Muscle of back (tissue), 11 donors: ENCODE results near the gene ALPP. TPM values are rescaled to one million over a fixed set of nuclear protein-coding genes. Genes with fewer than 3 reads are reported as not detected.
"Not testable (repeated sequence)": the region's sequence is repeated elsewhere in the genome, so short reads cannot be mapped to it uniquely, and the experiment has no call there.

Source experiments
- DNase-seq, 3 donors: peaks; one replicate each; pipeline versions ENCODE4 v3.0.0 to v3.0.0-alpha.2; 2013
- polyA plus RNA-seq, 10 donors: library from polyadenylated mRNA; unstranded; fragments of 120-200 nt; gene quantifications; one replicate each; pipeline ENCODE4 v1.2.1, GENCODE V29; 2013; ENCODE audit not compliant: insufficient read length in 10 of 10

The ALPP gene
- polyA plus RNA-seq, 10 donors: 0.07 to 0.35 (median 0.28) TPM; not detected in 5

GRCh38 chr2:232363064-232363783 lies 15.3 kb upstream of the ALPP start:
- not testable (repeated sequence) for DNase-seq

- DNase-seq: no peak
Measured at GRCh38 chr2:232363784-232364615, 14.6 kb upstream of the ALPP start.

DNA sequence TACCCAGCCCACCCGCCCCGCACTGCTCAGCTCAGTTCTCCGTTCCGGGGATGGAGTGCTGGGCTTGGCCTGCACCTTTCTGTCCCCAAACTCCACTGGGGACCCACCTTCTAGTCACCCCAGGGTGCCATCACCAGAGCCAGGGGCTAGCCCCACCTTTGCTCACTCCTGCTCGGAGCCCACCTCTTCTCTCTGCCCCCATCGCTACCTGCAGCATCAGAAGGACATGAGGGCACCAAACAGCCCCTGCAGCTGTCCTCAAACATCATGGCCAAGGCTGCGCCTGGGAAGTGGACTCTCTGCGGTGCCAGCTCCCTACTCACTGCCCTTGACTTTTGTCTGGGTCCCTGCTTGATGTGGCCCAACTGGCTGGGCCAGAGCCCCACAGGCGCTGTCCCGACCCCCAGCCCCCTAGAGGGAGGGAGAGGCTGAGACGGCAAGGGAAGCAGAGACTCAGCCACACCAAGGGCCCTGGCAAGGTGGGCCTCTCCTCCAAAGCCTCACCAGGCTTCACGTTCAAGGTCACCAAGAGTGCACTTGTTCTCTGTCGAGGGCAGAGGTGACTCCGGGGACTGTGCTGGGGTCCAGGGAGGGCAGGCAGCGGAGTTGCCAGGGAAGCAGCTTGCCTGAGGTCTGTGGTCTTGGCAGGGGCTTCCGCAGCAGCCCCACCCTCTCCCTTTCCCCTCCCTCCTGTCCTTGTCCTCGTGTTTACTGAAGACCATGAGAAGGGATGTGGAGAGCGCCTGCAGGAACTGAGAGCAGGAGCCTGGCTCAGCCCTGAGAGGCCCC lies 13.6 kb upstream of the ALPP start:
- DNase-seq: not testable (repeated sequence)

- no peak for DNase-seq
Measured at GRCh38 chr2:232365621-232366321, 12.8 kb upstream of the ALPP start.

DNA sequence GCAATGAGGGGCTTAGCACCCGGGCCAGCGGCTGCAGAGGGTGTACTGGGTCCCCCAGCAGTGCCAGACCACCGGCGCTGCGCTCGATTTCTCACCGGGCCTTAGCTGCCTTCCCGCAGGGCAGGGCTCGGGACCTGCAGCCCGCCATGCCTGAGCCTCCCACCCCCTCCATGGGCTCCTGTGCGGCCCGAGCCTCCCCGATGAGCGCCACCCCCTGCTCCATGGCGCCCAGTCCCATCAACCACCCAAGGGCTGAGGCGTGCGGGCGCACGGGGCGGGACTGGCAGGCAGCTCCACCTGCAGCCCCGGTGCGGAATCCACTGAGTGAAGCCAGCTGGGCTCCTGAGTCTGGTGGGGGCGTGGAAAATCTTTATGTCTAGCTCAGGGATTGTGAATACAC lies 12.1 kb upstream of the ALPP start:
- not testable (repeated sequence) for DNase-seq

- DNase-seq: no peak
Measured at GRCh38 chr2:232367016-232367415, 11.5 kb upstream of the ALPP start.

DNA sequence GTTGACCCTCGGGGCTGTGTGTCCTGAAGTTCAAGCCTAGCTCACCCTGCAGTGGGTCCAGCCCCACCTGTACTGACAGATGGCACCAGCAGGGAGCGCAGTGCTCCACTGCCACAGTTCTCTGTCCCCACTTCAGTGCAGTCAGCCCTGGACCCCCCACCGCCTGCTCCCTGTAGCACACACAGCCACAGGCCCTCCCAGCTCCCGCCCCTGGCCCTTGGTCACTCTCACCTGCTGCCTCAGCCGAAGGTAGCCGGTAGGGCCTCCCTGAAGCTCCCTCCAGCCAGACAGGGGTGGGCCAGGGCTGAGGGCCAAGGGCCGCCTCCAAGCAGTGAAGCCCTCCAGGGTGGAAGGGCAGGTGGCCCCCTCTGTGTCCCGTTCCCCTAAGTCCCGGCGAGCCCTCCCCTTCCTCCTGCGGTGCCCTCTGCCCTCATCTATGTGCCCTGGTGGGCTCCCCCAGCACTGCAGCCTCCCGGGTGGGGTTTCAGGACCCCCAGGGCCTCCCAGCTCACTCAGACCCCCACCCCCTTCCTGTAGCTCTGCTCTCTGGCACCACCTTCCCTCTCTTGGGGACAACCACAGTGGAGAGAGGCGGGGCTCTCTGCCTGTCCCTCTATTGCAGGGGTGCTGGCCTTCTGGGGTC lies 10.8 kb upstream of the ALPP start:
- DNase-seq: no peak

DNA sequence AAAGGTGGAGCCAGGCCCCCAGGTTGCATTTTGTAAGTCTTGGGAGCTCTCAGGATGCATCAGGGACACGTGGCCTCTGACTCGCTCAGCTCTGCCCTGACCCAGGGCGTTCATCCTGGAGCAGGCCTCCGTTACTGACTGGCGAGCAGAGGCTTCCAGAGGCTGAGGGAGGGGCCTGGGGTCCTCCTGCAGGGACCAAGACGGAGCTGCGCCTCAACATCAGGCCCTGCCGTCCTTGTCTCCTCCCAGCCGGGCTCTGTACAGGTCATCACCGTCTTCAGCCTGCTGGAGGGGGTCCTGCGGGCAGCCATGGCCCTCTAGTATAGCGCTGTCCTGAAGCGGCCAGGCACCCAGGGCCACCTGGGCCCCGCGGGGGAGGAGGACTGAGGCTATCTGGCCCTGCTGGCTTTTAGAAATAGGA lies 10.2 kb upstream of the ALPP start:
- DNase-seq: no peak

DNA sequence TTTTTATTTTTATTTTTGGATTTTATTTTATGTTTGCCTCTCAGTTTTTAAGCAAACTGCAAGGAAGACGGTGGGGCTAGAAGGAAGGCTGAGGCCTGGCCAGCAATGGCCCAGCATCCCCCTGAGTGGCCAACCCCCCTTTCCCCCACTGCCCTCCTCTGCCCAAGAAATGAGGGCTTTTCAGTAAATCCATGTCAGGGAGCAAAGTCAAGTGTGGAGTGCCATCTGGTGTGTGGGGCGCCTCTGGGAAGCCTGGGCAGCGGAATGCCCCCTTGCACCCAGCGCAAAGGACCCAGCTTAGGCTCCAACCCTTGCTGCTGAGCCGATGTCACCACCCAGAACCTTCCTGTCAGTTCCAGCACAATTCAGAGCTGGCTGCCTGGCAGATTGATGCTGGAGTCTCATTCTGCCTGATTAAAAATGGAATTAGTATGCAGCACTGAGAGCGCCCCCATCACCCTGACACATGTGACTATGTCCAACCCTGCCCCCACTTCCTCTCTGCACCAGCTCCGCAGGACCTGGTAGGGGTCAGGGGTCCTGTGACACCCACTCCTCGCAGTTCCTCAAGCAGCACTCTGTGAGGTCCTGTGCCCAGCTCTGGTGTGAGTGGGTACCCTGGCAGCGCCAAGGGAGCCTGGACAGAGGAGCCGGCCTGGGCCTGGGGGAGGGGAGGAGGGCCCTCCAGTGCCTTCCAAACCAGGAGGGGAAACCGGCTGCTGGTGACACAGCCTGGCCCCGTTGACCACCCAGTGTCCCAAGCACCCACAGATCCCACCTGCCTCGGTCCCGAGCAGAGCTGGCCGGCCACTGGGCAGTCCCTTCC lies 9.2 kb upstream of the ALPP start:
- DNase-seq: no peak

DNA sequence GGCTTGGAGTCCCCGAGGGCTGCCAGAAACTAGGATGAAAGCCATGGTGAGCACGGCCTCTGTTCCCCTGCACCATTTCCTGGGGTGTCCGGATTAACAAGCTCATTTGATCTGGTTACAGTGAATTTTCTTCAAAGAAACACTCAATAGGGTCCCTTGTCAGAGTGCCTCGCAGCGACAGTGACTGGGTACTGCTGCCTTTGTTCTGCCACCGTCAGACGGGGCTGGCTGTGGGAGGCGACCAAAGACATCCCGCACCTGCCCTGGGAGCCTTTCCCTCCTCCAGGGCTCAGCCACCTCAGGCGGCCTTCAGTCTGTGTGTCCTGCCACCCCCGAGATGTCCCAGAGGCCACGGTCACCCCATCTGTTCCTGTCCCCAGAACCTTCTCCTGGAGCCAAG lies 8.5 kb upstream of the ALPP start:
- not testable (repeated sequence) for DNase-seq

DNA sequence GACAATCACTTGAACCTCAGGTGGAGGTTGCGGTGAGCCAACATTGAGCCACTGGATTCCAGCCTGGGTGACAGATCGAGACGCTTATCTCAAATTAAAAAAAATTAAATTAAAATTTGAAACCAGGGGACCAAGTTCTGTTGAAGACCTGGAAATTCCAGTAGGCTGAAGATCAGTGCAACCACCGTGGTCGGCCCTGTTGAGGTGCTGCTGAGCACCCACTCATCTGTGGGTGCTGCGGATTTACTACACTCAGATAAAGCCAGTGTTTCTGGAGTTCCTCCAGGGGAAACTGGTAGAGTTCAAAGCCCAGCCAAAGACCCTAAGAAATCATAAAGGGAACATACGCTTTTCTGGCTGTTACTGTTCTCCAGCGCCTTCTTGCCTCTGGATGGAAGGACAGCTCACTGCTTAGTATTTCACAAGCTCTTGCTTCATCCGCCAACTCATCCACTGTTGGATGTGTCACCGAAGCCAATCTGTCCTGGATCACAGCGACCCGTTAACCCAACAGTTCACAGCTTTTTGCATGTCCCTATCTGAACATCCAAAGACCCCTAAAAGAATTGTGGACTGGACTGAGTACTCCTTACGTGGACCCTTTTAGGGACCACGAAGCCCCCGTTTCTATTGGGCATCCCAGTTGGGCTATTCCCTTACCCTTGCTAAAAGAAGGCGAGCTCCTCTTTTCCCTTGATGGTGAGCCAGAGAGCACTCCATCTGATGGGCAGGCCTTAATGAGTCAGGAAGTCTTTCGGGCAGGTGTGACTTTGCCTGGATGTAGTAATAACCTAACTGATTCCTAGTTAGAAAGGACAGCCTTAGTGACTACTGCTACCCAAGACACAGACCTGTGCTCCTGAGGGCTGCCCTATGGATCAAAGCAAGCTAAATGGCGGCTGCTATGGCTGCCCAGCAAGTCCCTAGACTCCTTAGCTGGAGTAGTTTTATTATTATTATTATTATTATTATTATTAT lies 6.0 kb upstream of the ALPP start:
- no peak for DNase-seq

DNA sequence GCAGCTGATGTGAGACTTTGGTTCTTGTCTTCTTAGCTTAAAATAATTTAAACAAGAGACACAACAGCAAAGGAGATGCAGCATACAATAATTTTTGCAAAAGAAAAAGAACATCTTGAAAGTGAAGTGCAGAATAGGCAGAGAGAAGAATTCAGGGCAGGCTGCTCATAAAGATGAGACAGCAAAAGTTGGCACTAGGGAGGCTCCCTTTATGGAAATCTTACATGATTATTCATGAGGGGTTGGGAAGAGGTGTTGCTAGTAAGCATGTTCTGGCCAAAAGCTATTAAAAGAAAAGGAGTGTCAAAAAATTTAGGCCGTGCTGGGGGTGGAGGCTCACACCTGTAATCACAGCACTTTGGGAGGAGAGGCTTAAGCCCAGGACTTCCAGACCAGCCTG lies 4.2 kb upstream of the ALPP start:
- DNase-seq: no peak

DNA sequence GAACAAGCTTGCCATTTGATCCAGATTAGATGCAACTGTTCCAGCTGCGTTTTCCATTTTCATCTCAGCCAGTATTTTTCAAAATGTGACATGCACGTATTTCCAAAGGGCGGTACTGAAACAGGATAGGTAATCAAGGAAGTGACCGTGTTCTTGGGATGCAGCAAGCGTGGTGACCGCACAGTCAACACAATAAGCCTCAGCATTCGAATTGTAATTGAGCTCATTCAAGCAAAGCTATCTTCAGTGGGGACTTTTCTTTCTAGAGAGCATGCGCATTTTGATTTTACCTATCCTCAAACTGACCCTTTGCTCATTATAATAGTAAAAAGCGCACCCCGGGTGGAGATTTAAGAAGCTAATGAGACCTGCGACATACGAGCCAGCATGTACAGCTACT lies 3.4 kb upstream of the ALPP start:
- no peak for DNase-seq

GRCh38 chr2:232376260-232376659 lies 2.3 kb upstream of the ALPP start:
- DNase-seq: no peak

DNA sequence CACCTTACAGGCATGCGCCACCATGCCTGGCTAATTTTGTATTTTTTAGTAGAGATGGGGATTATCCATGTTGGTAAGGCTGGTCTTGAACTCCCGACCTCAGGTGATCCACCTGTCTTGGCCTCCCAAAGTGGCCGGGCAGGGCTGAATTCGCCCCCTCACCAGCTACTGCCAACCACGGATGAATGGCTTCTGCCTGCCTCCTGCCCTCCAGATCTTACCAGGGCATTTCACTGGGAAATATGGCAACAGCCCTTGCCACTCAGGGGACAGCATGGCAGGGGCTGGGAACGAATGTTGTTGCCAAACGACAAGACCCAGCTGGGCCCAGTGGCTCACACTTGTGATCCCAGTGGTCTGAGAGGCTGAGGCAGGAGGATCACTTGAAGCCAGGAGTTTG lies 1.8 kb upstream of the ALPP start:
- no peak for DNase-seq

GRCh38 chr2:232377319-232377718 lies 1.2 kb upstream of the ALPP start:
- DNase-seq: no peak

DNA sequence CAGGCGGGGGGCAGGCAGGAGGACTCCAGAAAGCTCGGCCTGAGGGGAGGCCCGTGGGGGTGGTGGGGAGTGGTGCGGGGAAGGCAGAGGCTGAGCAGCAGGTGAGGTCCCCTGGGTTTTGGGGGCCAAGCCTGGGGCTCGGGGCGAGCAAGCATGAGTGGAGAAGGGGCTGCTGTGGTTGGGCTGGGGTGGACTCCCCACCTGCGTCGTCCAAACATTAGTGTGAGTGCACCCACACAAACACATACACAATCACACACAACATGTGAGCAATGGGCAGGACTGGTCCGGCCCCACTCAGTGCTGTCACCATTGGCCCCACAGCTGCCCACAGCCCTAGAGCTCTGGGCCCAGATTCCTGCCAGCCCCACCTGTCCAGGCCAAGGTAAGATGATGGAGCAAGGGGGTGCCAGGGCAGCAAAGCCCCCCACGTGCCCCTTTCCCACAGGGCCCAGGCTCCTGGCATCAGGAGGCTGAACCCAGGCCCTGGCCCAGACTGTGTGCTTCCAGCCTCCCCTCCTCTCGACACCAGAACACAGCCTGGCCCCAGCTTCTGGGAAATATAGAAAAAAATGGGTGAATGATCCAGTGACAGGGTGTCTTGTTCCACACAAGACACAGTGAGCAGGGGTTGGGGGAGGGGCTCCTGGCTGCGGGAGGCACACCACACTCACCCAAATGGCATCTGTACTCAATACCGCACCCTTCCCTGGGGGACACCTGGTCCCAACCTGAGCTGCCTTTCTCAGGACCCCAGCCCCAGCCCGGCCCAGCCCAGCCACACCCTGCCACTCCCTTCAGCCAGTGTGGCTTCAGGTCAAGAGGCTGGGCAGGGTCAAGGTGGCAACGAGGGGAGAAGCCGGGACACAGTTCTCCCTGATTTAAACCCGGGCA lies 463 bp upstream of the ALPP start:
- no peak for DNase-seq
